ENCODE data around the gene PACS2.

The PACS2 gene

DNA sequence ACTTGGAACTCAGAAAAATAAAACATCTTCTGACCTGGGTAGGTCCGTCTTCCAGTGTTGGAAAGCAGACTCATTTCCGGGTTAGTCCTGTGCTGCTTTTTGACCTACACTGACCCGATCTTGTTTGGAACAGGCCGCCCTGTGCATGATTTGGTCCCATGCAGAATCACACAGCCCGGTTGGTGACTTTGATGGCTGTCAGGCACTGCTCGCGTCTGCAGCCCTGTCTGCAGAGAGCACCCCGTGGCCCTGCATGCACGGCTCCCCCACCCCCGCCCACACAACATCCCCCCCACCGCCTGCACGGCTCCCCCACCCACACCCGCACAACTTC lies 31.6 kb downstream of the PACS2 start:
- TF ChIP-seq, protein P1, sequence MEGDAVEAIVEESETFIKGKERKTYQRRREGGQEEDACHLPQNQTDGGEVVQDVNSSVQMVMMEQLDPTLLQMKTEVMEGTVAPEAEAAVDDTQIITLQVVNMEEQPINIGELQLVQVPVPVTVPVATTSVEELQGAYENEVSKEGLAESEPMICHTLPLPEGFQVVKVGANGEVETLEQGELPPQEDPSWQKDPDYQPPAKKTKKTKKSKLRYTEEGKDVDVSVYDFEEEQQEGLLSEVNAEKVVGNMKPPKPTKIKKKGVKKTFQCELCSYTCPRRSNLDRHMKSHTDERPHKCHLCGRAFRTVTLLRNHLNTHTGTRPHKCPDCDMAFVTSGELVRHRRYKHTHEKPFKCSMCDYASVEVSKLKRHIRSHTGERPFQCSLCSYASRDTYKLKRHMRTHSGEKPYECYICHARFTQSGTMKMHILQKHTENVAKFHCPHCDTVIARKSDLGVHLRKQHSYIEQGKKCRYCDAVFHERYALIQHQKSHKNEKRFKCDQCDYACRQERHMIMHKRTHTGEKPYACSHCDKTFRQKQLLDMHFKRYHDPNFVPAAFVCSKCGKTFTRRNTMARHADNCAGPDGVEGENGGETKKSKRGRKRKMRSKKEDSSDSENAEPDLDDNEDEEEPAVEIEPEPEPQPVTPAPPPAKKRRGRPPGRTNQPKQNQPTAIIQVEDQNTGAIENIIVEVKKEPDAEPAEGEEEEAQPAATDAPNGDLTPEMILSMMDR (IDR thresholded peaks at IDR 0.05; ENCODE audit: extremely low read depth, missing control alignments): no peak
- DNase-seq (ENCODE audit: low spot score): no peak

DNA sequence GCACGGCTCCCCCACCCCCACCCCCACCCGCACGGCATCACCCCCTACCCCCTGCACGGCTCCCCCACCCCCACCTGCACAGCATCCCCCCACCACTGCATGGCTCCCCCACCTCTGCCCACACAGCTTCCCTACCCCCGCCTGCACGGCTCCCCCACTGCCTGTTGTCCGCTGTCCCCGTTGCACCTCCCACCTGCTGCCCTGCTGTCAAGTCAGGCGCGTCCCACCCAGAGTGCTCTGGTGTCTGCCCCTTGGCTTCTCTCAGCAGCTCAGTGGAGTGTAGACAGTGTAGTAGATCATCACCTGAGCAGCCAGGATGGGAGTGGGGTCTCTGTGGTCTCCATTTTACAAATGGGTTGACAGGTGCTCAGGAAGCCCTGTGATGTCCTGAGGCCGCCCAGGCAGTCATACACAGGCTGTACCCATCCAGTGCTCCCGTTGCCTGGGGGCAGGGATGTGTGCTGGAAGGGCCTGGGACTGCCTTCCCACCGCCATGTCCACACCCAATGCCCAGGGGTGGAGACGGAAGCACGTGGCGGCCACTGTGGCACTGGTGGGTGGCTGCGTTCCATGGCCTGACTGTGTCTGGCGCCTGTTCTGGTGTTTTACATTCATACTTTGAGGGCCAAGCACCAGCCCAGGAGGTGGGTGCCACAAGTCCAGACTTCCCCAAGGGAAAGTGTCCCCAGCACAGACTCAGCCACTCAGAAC lies 32.5 kb downstream of the PACS2 start:
- DNase-seq (ENCODE audit: low spot score): no peak
- TF ChIP-seq, protein P1 (IDR thresholded peaks at IDR 0.05; ENCODE audit: extremely low read depth, missing control alignments): no peak

DNA sequence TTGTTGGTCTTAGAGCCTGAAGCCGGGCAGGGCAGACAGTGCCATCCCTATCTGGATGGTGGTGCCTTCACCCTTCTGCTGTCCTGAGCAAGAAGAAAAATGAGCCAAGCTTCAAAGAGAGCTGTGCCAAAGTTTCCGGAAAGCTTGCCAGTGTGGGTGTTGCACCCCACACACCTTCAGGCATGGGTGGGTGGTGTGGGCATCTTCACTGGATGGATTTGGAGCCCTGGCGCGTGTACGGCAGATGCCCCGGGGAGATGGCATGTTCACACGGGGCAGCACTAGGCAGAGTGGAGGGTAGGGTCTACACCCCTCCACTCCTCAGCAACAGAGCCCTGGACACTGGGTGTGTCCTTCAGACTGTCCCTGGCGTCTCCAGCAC lies 33.0 kb downstream of the PACS2 start:
- TF ChIP-seq, protein P1 (IDR thresholded peaks at IDR 0.05; ENCODE audit: extremely low read depth, missing control alignments): no peak
- DNase-seq (ENCODE audit: low spot score): no peak

DNA sequence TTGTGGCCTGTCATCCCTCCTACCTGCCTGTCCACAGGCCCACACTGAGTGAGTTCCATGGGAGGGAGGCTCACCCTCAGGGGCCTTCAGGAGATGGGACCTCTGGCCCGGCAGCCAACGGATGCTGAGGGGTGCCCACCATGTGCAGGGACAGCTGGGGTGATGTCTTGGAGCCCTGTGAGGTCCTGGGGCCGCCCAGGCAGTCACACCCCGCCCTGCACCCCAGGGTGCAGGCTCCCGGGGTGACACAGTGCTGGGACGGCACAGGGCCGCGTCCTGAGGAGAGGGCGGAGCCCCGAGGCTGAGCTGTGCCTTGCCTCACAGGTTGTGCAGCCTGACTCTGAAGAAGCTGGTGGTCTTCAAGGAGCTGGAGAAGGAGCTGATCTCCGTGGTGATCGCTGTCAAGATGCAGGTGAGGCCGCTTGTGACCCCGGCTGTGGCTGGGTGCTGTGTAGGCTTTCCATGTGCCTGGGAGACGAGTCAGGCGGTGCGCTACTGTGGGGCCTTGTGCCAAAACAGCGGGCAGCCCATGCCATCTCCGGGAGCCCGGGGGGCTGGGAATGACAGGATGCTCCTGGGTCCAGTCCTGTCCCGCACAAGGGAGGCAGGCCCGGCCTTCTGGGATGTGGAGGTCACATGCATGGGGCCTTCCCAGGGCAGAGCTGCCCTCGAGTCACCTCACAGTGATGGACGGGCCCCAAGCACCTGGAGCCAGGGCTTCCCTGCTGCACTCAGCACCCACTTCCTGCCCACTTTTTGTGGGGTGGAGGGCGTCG lies 33.8 kb downstream of the PACS2 start:
- no peak for DNase-seq (ENCODE audit: low spot score)
- TF ChIP-seq, protein P1 (IDR thresholded peaks at IDR 0.05; ENCODE audit: extremely low read depth, missing control alignments): no peak

DNA sequence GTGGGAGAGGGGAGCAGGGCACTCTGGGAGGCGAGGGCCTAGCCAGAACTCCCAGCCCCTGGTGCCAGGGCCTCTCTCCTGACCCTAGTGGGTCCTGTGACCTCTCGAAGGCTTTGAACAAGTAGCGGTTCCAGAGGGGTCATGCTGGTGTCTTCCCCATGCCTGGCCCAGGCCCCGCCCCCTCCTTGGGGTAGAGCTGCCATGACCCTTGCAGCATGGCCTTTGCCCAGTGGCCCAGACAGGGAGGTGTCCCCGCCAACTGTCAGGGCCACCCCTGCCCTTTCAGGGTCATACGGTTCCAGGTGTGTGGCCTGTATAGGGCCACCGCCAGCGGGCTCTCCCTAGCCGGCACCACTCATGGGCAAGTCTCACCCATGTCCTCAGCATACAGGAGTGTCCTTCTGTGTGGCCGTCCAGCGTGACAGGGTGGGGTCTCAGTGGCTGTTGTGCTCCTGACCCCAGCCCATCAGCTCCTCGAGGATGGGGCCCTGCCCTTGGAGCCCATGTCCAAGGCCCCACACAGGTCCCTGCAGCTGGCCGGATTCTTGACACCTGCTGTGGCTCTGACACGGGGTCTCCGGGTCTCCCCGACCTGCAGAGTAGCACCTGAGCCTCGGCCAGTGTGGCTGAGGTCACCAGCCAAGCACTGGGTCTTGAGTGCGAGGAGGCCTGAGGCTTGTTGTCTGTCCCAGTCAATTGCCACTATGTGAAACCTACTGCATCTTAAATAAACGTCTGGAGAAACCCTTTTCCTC lies 34.6 kb downstream of the PACS2 start:
- TF ChIP-seq, protein P1 (IDR thresholded peaks at IDR 0.05; ENCODE audit: extremely low read depth, missing control alignments): no peak

DNA sequence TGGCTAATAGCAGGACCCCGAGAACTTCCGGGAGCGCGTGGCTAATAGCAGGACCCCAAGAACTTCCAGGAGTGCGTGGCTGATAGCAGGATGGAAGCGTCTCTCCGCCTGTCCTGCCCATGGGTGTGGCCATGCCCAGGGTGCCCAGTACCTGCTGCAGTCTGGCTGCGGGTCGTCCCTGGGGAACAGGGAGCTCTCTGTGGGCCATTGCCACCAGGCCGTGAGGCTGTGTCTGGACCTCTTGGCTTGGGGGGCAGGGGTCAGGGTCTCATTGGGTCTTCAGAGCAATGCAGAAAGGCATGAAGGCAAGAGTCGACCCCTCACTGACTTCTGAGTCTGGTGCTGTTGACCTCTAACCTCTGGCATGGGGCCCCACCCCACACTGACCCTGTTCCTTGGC lies 35.4 kb downstream of the PACS2 start:
- no peak for DNase-seq (ENCODE audit: low spot score)
- TF ChIP-seq, protein P1 (IDR thresholded peaks at IDR 0.05; ENCODE audit: extremely low read depth, missing control alignments): no peak

More for the DNA sequence above, 34.6 kb downstream of the PACS2 start:
- no peak for DNase-seq (ENCODE audit: low spot score)
